Heart left ventricle (tissue), 13 donors: ENCODE data around the gene NPY5R.

Experiments
- POLR2A ChIP-seq, 2 donors: fragments of 450-650 bp; IDR thresholded peaks; one replicate each; pipeline ENCODE4 v1.6.1; 2017; ENCODE audit warnings: antibody characterized with exemption in 2 of 2, mild to moderate bottlenecking in 2 of 2, moderate library complexity in 2 of 2
- TF ChIP-seq, protein P1 (sequence below), 12 donors: fragments of 200-600 bp; sonication (generic) in 4 of 12; IDR thresholded peaks; one replicate each; pipeline versions ENCODE4 v1.5.0 to v1.8.0; 2018 to 2022; ENCODE audit warnings: antibody characterized with exemption in 12 of 12, mild to moderate bottlenecking in 5 of 12
- donor health status: ischemic (EF 13 %, LVEDD 7.1; RV severe dilation, severe dysfunction).
- donor health status: DM: no; HTN: yes; CAD: no.
- donor health status: DM: no; HTN: no; CAD: no.
- donor health status: ischemic (EF 25% LVEDD 6.9; RV normal size, moderate dysfunction).
- donor health status: ischemic (EF 25% LVEDD 5.7; RV mildly dilated, moderate dysfunction).
- donor health status: ischemic (EF 35%, LVEDD 5.7; RV mildly dilated, moderate dysfunction).
- donor health status: nonischemic (EF 11% LVEDD 7.7; RV severe dilation, severe dysfunction).
- donor health status: DM: yes; HTN: yes; CAD: no.
- donor health status: PGD.
- donor health status: ischemic (EF 29% LVEDD 5.4; RV normal size, mild dysfunction).
- donor health status: nonischemic (EF 23%, LVEDD 6.1; RV moderate dilation, normal function).

DNA sequence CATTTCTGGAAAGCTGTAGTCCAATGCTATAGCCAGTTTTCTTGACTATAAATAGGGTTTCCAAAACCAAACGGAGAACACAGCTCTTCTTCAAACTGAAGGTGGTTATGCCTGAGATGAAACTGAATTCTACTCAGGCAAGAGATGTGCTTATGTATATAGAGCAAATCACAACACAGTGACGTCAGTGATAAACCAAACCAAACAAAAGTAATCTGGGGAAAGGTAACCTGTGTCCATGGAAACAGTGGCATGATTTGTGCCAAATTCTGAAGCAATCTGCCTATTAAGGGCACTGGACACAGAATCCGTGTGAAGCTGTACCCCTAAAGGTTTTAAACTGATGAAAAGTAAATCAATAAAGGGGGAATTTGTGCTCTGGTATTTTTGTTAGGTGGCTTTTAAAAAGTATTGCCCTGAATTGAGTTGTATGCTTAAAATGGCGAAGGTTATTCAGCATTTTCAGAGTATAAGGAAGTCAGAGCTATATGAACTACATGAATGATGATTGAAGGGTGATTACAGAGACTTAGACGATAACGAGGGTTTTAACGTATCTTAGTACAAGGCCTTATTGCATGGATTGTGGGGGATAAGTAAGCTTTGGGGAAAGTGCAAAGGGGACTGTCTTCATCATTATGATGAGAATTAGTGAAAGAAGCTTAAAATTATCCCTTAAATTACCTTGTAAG is 38.6 kb downstream of the NPY5R start:
- no peak for TF ChIP-seq POLR2A (IDR thresholded peaks at IDR 0.05)
- TF ChIP-seq, protein P1, sequence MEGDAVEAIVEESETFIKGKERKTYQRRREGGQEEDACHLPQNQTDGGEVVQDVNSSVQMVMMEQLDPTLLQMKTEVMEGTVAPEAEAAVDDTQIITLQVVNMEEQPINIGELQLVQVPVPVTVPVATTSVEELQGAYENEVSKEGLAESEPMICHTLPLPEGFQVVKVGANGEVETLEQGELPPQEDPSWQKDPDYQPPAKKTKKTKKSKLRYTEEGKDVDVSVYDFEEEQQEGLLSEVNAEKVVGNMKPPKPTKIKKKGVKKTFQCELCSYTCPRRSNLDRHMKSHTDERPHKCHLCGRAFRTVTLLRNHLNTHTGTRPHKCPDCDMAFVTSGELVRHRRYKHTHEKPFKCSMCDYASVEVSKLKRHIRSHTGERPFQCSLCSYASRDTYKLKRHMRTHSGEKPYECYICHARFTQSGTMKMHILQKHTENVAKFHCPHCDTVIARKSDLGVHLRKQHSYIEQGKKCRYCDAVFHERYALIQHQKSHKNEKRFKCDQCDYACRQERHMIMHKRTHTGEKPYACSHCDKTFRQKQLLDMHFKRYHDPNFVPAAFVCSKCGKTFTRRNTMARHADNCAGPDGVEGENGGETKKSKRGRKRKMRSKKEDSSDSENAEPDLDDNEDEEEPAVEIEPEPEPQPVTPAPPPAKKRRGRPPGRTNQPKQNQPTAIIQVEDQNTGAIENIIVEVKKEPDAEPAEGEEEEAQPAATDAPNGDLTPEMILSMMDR (IDR thresholded peaks at IDR 0.05): no peak
